WERI-Rb-1 (cell line): ENCODE data around the gene RIMBP2.
"Not testable (repeated sequence)": the region's sequence is repeated elsewhere in the genome, so short reads cannot be mapped to it uniquely, and the experiment has no call there.

Source experiments
- DNase-seq: peaks from one replicate; pipeline ENCODE4 v3.0.0-alpha.2; 2020
- H3K27ac ChIP-seq: fragments of 250-450 bp; sonication (Bioruptor Pico); 2 replicates; pipeline ENCODE4 v1.5.1; 2020; ENCODE audit warnings: mild to moderate bottlenecking, moderate library complexity
- H3K27me3 ChIP-seq: fragments of 250-450 bp; sonication (Bioruptor Pico); 2 replicates; pipeline ENCODE4 v1.5.1; 2021; ENCODE audit warnings: mild to moderate bottlenecking, low read depth, moderate library complexity; ENCODE audit not compliant: insufficient read depth, severe bottlenecking
- H3K36me3 ChIP-seq: fragments of 250-450 bp; sonication (Bioruptor Pico); 2 replicates; pipeline ENCODE4 v1.5.1; 2020; ENCODE audit warnings: mild to moderate bottlenecking, moderate library complexity
- H3K4me3 ChIP-seq: 2 replicates; pipeline ENCODE4 v1.5.1; 2011; ENCODE audit warnings: low read depth, mild to moderate bottlenecking, control low read depth, low read length
- H3K9me3 ChIP-seq: fragments of 250-450 bp; sonication (Bioruptor Pico); 2 replicates; pipeline ENCODE4 v1.5.1; 2021; ENCODE audit warnings: mild to moderate bottlenecking, moderate library complexity; ENCODE audit not compliant: severe bottlenecking
- CTCF ChIP-seq: IDR thresholded peaks from 2 replicates; pipeline ENCODE4 v1.5.1; 2011; ENCODE audit warnings: low read depth, mild to moderate bottlenecking, control low read depth, inconsistent platforms, low read length

The RIMBP2 gene

GRCh38 chr12:130761537-130762318 is 45.6 kb upstream of the RIMBP2 start:
- Histone ChIP-seq H3K36me3 (no peaks in the 10 kb centered on the region), H3K4me3 (no peak overlapping the region), H3K27ac (no peak overlapping the region), H3K9me3 (peaks cover 16% of the 10 kb centered on the region), H3K27me3 (no peaks in the 10 kb centered on the region)
- TF ChIP-seq CTCF: peak; percentile 92
- peak; percentile 74 for DNase-seq

GRCh38 chr12:130754234-130754901 is 38.3 kb upstream of the RIMBP2 start:
- no peaks in the 10 kb centered on the region for H3K27me3 ChIP-seq
- H3K9me3 ChIP-seq: peaks cover 9% of the 10 kb centered on the region
- no peak overlapping the region for H3K4me3 ChIP-seq
- TF ChIP-seq CTCF: no peak
- peak; percentile 15 for DNase-seq
- peak overlapping the region; percentile 36; the same call in 1 of the 2 replicates for H3K27ac ChIP-seq
- H3K36me3 ChIP-seq: no peaks in the 10 kb centered on the region

DNA sequence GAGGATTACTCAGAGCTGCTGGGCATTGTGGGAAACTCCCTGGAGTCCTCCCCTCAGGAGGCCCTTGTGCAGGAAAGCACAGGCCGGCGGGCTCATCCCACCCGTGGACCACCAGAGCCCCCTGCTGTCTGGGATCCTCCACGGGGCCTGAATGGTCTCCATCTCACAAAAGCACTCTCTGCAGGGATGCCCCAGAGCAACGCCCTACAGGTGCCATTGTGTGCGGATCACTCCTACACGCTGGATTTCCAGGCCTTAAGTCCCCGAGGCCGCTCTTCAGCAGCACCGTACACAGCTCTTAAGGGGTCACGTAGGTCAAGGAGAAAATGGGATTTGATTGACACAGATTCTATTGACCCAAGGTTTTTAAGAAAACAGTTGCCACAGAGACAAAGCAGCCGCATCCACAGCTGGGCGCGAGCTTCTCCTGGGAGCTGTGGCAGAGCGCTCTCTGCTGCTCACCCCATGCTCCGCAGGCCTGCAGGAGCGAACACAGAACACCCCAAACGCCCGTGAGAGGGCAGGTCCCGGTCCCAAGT is 36.7 kb upstream of the RIMBP2 start:
- Histone ChIP-seq H3K4me3 (no peak overlapping the region), H3K9me3 (peaks cover 9% of the 10 kb centered on the region), H3K27ac (no peak overlapping the region), H3K27me3 (no peaks in the 10 kb centered on the region), H3K36me3 (no peaks in the 10 kb centered on the region)
- peak; percentile 61 for TF ChIP-seq CTCF
- DNase-seq: peak; percentile 54

DNA sequence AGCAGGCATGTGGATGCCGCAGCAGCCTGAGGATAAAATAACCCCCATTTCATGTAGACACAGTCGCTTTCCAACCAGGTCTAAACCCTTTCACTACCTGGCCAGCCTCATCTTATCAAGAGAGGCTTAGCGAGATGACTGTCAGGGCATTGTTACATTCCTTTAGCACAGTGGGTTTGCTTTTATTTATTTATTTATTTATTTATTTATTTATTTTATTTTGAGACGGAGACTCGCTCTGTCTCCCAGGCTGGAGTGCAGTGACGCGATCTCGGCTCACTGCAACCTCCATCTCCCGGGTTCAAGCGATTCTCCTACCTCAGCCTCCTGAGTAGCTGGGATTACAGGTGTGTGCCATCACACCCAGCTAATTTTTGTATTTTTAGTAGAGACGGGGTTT is 35.9 kb upstream of the RIMBP2 start:
- not testable (repeated sequence) for H3K27me3 ChIP-seq

GRCh38 chr12:130748786-130749185 is 32.7 kb upstream of the RIMBP2 start:
- Histone ChIP-seq H3K27ac (no peak overlapping the region), H3K4me3 (no peak overlapping the region), H3K9me3 (peaks cover 1% of the 10 kb centered on the region), H3K36me3 (no peaks in the 10 kb centered on the region), H3K27me3 (no peaks in the 10 kb centered on the region)
- no peak for TF ChIP-seq CTCF
- DNase-seq: no peak

More for the DNA sequence above, 35.9 kb upstream of the RIMBP2 start:
- H3K9me3 ChIP-seq, H3K27ac ChIP-seq, DNase-seq, H3K36me3 ChIP-seq, H3K4me3 ChIP-seq: not testable (repeated sequence)
